GM18858 (cell line): ENCODE data around the gene SCPEP1.
"Not testable (repeated sequence)": the region's sequence is repeated elsewhere in the genome, so short reads cannot be mapped to it uniquely, and the experiment has no call there.

ENCODE experiments used
- ATAC-seq: cut with Tn5 transposase; IDR thresholded peaks from one replicate; pipeline ENCODE4 v1.9.1; 2021; ENCODE audit not compliant: unreplicated experiment

Gene SCPEP1

GRCh38 chr17:56977673-56978395, at the start of gene SCPEP1:
Gene SCPEP1 (plus strand): TSS chr17:56978131. CDS start chr17:56978160, 29 bp downstream.
- no peak for ATAC-seq

- ATAC-seq, result no peak
Measured at GRCh38 chr17:56928586-56928985, 49.3 kb upstream of the SCPEP1 start.

GRCh38 chr17:56929362-56929969, 48.5 kb upstream of the SCPEP1 start:
- no peak for ATAC-seq

GRCh38 chr17:56930739-56931337, 47.1 kb upstream of the SCPEP1 start:
- no peak for ATAC-seq

- no peak for ATAC-seq
Measured at GRCh38 chr17:56933151-56933745, 44.7 kb upstream of the SCPEP1 start.

GRCh38 chr17:56933868-56934267, 44.1 kb upstream of the SCPEP1 start:
- no peak for ATAC-seq

- ATAC-seq, result no peak
Measured at GRCh38 chr17:56934280-56934679, 43.7 kb upstream of the SCPEP1 start.

- ATAC-seq, result no peak
Measured at GRCh38 chr17:56935461-56935860, 42.5 kb upstream of the SCPEP1 start.

- ATAC-seq, result no peak
Measured at GRCh38 chr17:56936697-56937322, 41.1 kb upstream of the SCPEP1 start.

GRCh38 chr17:56937687-56938086, 40.2 kb upstream of the SCPEP1 start:
- ATAC-seq, result no peak

GRCh38 chr17:56938206-56938605, 39.7 kb upstream of the SCPEP1 start:
- ATAC-seq, result not testable (repeated sequence)

- peak; percentile 53 for ATAC-seq
Measured at GRCh38 chr17:56939869-56940484, 38.0 kb upstream of the SCPEP1 start.

- no peak for ATAC-seq
Measured at GRCh38 chr17:56943505-56944125, 34.3 kb upstream of the SCPEP1 start.

- ATAC-seq, result no peak
Measured at GRCh38 chr17:56945938-56946505, 31.9 kb upstream of the SCPEP1 start.

GRCh38 chr17:56947741-56948140, 30.2 kb upstream of the SCPEP1 start:
- no peak for ATAC-seq

GRCh38 chr17:56948491-56948890, 29.4 kb upstream of the SCPEP1 start:
- no peak for ATAC-seq

- no peak for ATAC-seq
Measured at GRCh38 chr17:56949595-56949994, 28.3 kb upstream of the SCPEP1 start.

GRCh38 chr17:56956992-56957391, 20.9 kb upstream of the SCPEP1 start:
- no peak for ATAC-seq

GRCh38 chr17:56960596-56961538, 17.1 kb upstream of the SCPEP1 start, which contains the start of gene COIL:
Gene COIL (minus strand): TSS chr17:56961050. CDS start chr17:56961019, 31 bp downstream.
- peak; percentile 81 for ATAC-seq
